Measurements from ENCODE around the gene FBXO15. TPM values are rescaled to one million over a fixed set of nuclear protein-coding genes. Genes with fewer than 3 reads are reported as not detected.
A peak's percentile ranks its signal among the peaks of the same experiment; 100 is the strongest.

The FBXO15 gene
- total RNA-seq, 2 donors from 2014 or later, result 0.30 TPM; not detected in 1

- no peak overlapping the region for H3K27ac ChIP-seq
Observed at GRCh38 chr18:74083557-74083952, 64.1 kb downstream of the FBXO15 start.

GRCh38 chr18:74082742-74083556 is 64.7 kb downstream of the FBXO15 start:
- Histone ChIP-seq H3K4me1 (peaks cover 0 to 5% of the 10 kb centered on the region in 2 donors), H3K36me3 (no peaks in the 10 kb centered on the region), H3K4me3 (no peak overlapping the region), H3K9me3 (no peaks in the 10 kb centered on the region), H3K27ac (no peak overlapping the region), H3K27me3 (no peaks in the 10 kb centered on the region)
- no peak for DNase-seq (ENCODE audit: low spot score)
- no peak for TF ChIP-seq CTCF (IDR thresholded peaks at IDR 0.05)

More at GRCh38 chr18:74083557-74083952, 64.1 kb downstream of the FBXO15 start:
- TF ChIP-seq CTCF (IDR thresholded peaks at IDR 0.05), result no peak
- H3K9me3 ChIP-seq, result no peaks in the 10 kb centered on the region
- no peak for DNase-seq (ENCODE audit: low spot score)
- H3K4me3 ChIP-seq, result no peak overlapping the region
- peaks cover 0 to 5% of the 10 kb centered on the region in 2 donors for H3K4me1 ChIP-seq
- H3K36me3 ChIP-seq, result no peaks in the 10 kb centered on the region
- no peaks in the 10 kb centered on the region for H3K27me3 ChIP-seq

GRCh38 chr18:74081966-74082741 is 65.5 kb downstream of the FBXO15 start:
- Histone ChIP-seq H3K36me3 (no peaks in the 10 kb centered on the region), H3K9me3 (no peaks in the 10 kb centered on the region), H3K4me1 (peaks cover 0 to 5% of the 10 kb centered on the region in 2 donors), H3K27me3 (no peaks in the 10 kb centered on the region), H3K27ac (no peak overlapping the region), H3K4me3 (no peak overlapping the region)
- peak in 1 of 2 donors; percentile 34 for TF ChIP-seq CTCF (IDR thresholded peaks at IDR 0.05)
- no peak for DNase-seq (ENCODE audit: low spot score)

- peaks cover 0 to 4% of the 10 kb centered on the region in 2 donors for H3K4me1 ChIP-seq
- TF ChIP-seq CTCF (IDR thresholded peaks at IDR 0.05), result no peak
- H3K4me3 ChIP-seq, result no peak overlapping the region
- no peaks in the 10 kb centered on the region for H3K36me3 ChIP-seq
- no peaks in the 10 kb centered on the region for H3K27me3 ChIP-seq
- H3K27ac ChIP-seq, result no peak overlapping the region
- no peak for DNase-seq (ENCODE audit: low spot score)
- H3K9me3 ChIP-seq, result no peaks in the 10 kb centered on the region
Observed at GRCh38 chr18:74078257-74078656, 69.4 kb downstream of the FBXO15 start.

GRCh38 chr18:74074668-74075564 is 72.7 kb downstream of the FBXO15 start:
- Histone ChIP-seq H3K9me3 (no peaks in the 10 kb centered on the region), H3K4me3 (no peak overlapping the region), H3K36me3 (no peaks in the 10 kb centered on the region), H3K27ac (no peak overlapping the region), H3K4me1 (no peaks in the 10 kb centered on the region), H3K27me3 (no peaks in the 10 kb centered on the region)
- DNase-seq (ENCODE audit: low spot score), result no peak
- no peak for TF ChIP-seq CTCF (IDR thresholded peaks at IDR 0.05)
